Measurements from ENCODE around the gene SLC17A8.
"Not testable (repeated sequence)": the region's sequence is repeated elsewhere in the genome, so short reads cannot be mapped to it uniquely, and the experiment has no call there.

Gene SLC17A8

GRCh38 chr12:100356644-100357223 is at the start of gene SLC17A8:
SLC17A8 (plus strand) TSS chr12:100357074; CDS start chr12:100357392, 318 bp downstream.
- no peak for DNase-seq

- DNase-seq, result not testable (repeated sequence)
Observed at GRCh38 chr12:100308138-100308537, 48.7 kb upstream of the SLC17A8 start.

GRCh38 chr12:100311317-100311716 is 45.6 kb upstream of the SLC17A8 start:
- DNase-seq, result no peak

GRCh38 chr12:100317371-100317770 is 39.5 kb upstream of the SLC17A8 start:
- DNase-seq, result no peak

- DNase-seq, result no peak
Observed at GRCh38 chr12:100324498-100324897, 32.4 kb upstream of the SLC17A8 start.

GRCh38 chr12:100326208-100326607 is 30.7 kb upstream of the SLC17A8 start:
- no peak for DNase-seq

- no peak for DNase-seq
Observed at GRCh38 chr12:100329800-100330199, 27.1 kb upstream of the SLC17A8 start.

GRCh38 chr12:100331871-100332270 is 25.0 kb upstream of the SLC17A8 start:
- no peak for DNase-seq

- DNase-seq, result no peak
Observed at GRCh38 chr12:100332852-100333251, 24.0 kb upstream of the SLC17A8 start.

- no peak for DNase-seq
Observed at GRCh38 chr12:100337299-100337698, 19.6 kb upstream of the SLC17A8 start.

- no peak for DNase-seq
Observed at GRCh38 chr12:100337727-100338126, 19.1 kb upstream of the SLC17A8 start.

- DNase-seq, result no peak
Observed at GRCh38 chr12:100339071-100339470, 17.8 kb upstream of the SLC17A8 start.

- not testable (repeated sequence) for DNase-seq
Observed at GRCh38 chr12:100342897-100343296, 14.0 kb upstream of the SLC17A8 start.

- DNase-seq, result not testable (repeated sequence)
Observed at GRCh38 chr12:100344351-100344750, 12.5 kb upstream of the SLC17A8 start.

- DNase-seq, result no peak
Observed at GRCh38 chr12:100345020-100345767, 11.7 kb upstream of the SLC17A8 start.

GRCh38 chr12:100346660-100347059 is 10.2 kb upstream of the SLC17A8 start:
- DNase-seq, result no peak

- no peak for DNase-seq
Observed at GRCh38 chr12:100348657-100349454, 8.0 kb upstream of the SLC17A8 start.

GRCh38 chr12:100359248-100359647 is 2.4 kb downstream of the SLC17A8 start:
- no peak for DNase-seq

GRCh38 chr12:100359822-100360221 is 2.9 kb downstream of the SLC17A8 start:
- DNase-seq, result no peak

GRCh38 chr12:100360450-100360849 is 3.6 kb downstream of the SLC17A8 start:
- no peak for DNase-seq

GRCh38 chr12:100364324-100364723 is 7.5 kb downstream of the SLC17A8 start:
- no peak for DNase-seq

GRCh38 chr12:100365411-100365810 is 8.5 kb downstream of the SLC17A8 start:
- DNase-seq, result no peak

- DNase-seq, result no peak
Observed at GRCh38 chr12:100368066-100368465, 11.2 kb downstream of the SLC17A8 start.

- no peak for DNase-seq
Observed at GRCh38 chr12:100371146-100371545, 14.3 kb downstream of the SLC17A8 start.

Measured in stimulated activated CD4-positive, alpha-beta T cell treated with anti-CD3 and anti-CD28 coated beads, Interleukin-4, amount 100 ng/mL, for 4 hours (primary cell).